Measurements from ENCODE around the gene CUL2. TPM values are rescaled to one million over a fixed set of nuclear protein-coding genes. Genes with fewer than 3 reads are reported as not detected.
"Not testable (repeated sequence)": the region's sequence is repeated elsewhere in the genome, so short reads cannot be mapped to it uniquely, and the experiment has no call there.

CUL2 gene
- total RNA-seq, 1 donor = 29.0 TPM

DNA sequence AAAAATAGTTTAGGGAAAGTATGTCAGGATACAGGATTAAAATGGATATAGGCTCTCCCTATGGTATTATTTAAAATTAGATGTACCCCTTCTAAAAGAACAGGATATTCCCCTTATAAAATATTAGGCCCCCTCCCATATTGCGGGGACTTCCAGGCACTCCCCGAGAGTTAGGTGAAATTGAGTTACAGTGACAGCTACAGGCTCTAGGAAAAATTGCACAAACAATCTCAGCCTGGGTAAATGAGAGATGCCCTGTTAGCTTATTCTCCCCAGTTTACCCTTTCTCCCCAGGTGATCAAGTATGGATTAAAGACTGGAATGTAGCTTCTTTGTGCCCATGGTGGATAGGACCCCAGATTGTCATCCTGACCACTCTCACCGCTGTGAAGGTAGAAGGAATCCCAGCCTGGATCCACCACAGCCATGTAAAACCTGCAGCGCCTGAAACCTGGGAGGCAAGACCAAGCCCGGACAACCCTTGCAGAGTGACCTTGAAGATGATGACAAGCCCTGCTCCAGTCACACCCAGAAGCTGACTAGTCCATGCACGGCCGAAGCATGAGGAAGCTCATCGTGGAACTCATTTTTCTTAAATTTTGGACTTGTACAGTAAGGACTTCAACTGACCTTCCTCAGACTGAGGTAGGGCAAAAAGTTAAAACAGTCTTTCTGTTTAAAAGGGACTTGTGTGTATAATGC lies 115.6 kb downstream of the CUL2 start:
- TF ChIP-seq, protein P1, sequence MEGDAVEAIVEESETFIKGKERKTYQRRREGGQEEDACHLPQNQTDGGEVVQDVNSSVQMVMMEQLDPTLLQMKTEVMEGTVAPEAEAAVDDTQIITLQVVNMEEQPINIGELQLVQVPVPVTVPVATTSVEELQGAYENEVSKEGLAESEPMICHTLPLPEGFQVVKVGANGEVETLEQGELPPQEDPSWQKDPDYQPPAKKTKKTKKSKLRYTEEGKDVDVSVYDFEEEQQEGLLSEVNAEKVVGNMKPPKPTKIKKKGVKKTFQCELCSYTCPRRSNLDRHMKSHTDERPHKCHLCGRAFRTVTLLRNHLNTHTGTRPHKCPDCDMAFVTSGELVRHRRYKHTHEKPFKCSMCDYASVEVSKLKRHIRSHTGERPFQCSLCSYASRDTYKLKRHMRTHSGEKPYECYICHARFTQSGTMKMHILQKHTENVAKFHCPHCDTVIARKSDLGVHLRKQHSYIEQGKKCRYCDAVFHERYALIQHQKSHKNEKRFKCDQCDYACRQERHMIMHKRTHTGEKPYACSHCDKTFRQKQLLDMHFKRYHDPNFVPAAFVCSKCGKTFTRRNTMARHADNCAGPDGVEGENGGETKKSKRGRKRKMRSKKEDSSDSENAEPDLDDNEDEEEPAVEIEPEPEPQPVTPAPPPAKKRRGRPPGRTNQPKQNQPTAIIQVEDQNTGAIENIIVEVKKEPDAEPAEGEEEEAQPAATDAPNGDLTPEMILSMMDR (IDR thresholded peaks at IDR 0.05; ENCODE audit: extremely low read depth, low read depth, low read length) = peak; percentile 29
- peaks cover 12% of the 10 kb centered on the region for H3K27me3 ChIP-seq (ENCODE audit: insufficient read depth, low read length)
- H3K27ac ChIP-seq (ENCODE audit: low read depth, low read length); H2AFZ ChIP-seq (ENCODE audit: low read length); H4K20me1 ChIP-seq (ENCODE audit: insufficient read depth, low read length); H3K79me2 ChIP-seq (ENCODE audit: insufficient read depth, low read length); H3K4me1 ChIP-seq (ENCODE audit: insufficient read depth, low read length); H3K36me3 ChIP-seq (ENCODE audit: insufficient read depth, low read length); H3K4me3 ChIP-seq (ENCODE audit: insufficient read depth, low read length); H3K4me2 ChIP-seq (ENCODE audit: insufficient read depth, low read length); H3K9me3 ChIP-seq (ENCODE audit: low read depth, low read length); DNase-seq (ENCODE audit: insufficient read length, low spot score, missing footprints): not testable (repeated sequence)

GRCh38 chr10:34973757-34974156 lies 116.4 kb downstream of the CUL2 start:
- H3K4me2 ChIP-seq (ENCODE audit: insufficient read depth, low read length); DNase-seq (ENCODE audit: insufficient read length, low spot score, missing footprints); H3K9me3 ChIP-seq (ENCODE audit: low read depth, low read length); H2AFZ ChIP-seq (ENCODE audit: low read length); H3K4me1 ChIP-seq (ENCODE audit: insufficient read depth, low read length); H3K27ac ChIP-seq (ENCODE audit: low read depth, low read length); H4K20me1 ChIP-seq (ENCODE audit: insufficient read depth, low read length); H3K4me3 ChIP-seq (ENCODE audit: insufficient read depth, low read length); H3K79me2 ChIP-seq (ENCODE audit: insufficient read depth, low read length); H3K36me3 ChIP-seq (ENCODE audit: insufficient read depth, low read length): not testable (repeated sequence)
- peaks cover 12% of the 10 kb centered on the region for H3K27me3 ChIP-seq (ENCODE audit: insufficient read depth, low read length)

DNA sequence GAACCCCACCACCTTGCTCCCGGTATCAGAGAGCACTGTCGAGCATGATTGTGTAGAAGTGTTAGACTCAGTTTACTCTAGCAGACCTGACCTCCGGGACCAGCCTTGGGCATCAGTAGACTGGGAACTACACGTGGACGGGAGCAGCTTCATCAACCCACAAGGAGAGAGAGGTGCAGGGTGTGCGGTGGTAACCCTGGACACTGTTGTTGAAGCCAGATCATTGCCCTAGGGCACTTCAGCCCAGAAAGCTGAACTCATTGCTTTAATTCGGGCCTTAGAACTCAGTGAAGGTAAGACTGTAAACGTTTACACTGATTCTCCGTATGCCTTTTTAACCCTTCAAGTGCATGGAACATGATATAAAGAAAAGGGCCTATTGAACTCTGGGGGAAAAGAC lies 117.0 kb downstream of the CUL2 start:
- H4K20me1 ChIP-seq (ENCODE audit: insufficient read depth, low read length); H3K4me1 ChIP-seq (ENCODE audit: insufficient read depth, low read length); H3K4me3 ChIP-seq (ENCODE audit: insufficient read depth, low read length); H3K9me3 ChIP-seq (ENCODE audit: low read depth, low read length); DNase-seq (ENCODE audit: insufficient read length, low spot score, missing footprints); H2AFZ ChIP-seq (ENCODE audit: low read length); H3K27ac ChIP-seq (ENCODE audit: low read depth, low read length); H3K4me2 ChIP-seq (ENCODE audit: insufficient read depth, low read length); H3K79me2 ChIP-seq (ENCODE audit: insufficient read depth, low read length); H3K36me3 ChIP-seq (ENCODE audit: insufficient read depth, low read length): not testable (repeated sequence)
- H3K27me3 ChIP-seq (ENCODE audit: insufficient read depth, low read length) = peaks cover 12% of the 10 kb centered on the region

DNA sequence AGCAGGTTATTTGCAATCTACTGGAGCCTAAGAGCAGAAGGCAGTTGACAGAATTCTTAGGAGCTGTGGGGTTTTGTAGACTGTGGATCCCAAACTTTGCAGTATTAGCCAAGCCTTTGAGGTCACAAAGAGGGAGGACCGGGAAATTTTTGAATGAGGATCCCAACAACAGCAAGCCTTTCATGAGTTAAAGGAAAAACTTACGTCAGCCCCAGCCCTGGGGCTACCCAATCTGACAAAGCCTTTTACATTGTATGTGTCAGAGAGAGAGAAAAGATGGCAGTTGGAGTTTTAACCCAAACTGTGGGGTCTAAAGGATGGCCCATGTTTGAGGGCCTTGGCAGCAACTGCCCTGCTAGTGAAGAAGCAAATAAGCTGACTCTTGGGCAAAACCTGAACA lies 117.5 kb downstream of the CUL2 start:
- not testable (repeated sequence) for DNase-seq (ENCODE audit: insufficient read length, low spot score, missing footprints); H2AFZ ChIP-seq (ENCODE audit: low read length); H3K27ac ChIP-seq (ENCODE audit: low read depth, low read length); H3K36me3 ChIP-seq (ENCODE audit: insufficient read depth, low read length); H3K4me1 ChIP-seq (ENCODE audit: insufficient read depth, low read length); H4K20me1 ChIP-seq (ENCODE audit: insufficient read depth, low read length); H3K4me3 ChIP-seq (ENCODE audit: insufficient read depth, low read length); H3K4me2 ChIP-seq (ENCODE audit: insufficient read depth, low read length); H3K9me3 ChIP-seq (ENCODE audit: low read depth, low read length); H3K79me2 ChIP-seq (ENCODE audit: insufficient read depth, low read length)
- peaks cover 12% of the 10 kb centered on the region for H3K27me3 ChIP-seq (ENCODE audit: insufficient read depth, low read length)

- H3K4me2 ChIP-seq (ENCODE audit: insufficient read depth, low read length); H3K27ac ChIP-seq (ENCODE audit: low read depth, low read length); H3K9me3 ChIP-seq (ENCODE audit: low read depth, low read length); H3K36me3 ChIP-seq (ENCODE audit: insufficient read depth, low read length); H3K79me2 ChIP-seq (ENCODE audit: insufficient read depth, low read length); H3K4me3 ChIP-seq (ENCODE audit: insufficient read depth, low read length); H4K20me1 ChIP-seq (ENCODE audit: insufficient read depth, low read length); DNase-seq (ENCODE audit: insufficient read length, low spot score, missing footprints): not testable (repeated sequence)
- H3K4me1 ChIP-seq (ENCODE audit: insufficient read depth, low read length) = peaks cover 12% of the 10 kb centered on the region
- peaks cover 12% of the 10 kb centered on the region for H3K27me3 ChIP-seq (ENCODE audit: insufficient read depth, low read length)
- peak overlapping the region; percentile 22 for H2AFZ ChIP-seq (ENCODE audit: low read length)
Observed at GRCh38 chr10:34971606-34972334, 118.4 kb downstream of the CUL2 start.
